ENCODE data around the gene FAN1. TPM values are rescaled to one million over a fixed set of nuclear protein-coding genes. Genes with fewer than 3 reads are reported as not detected.

FAN1 gene
- total and polyA plus RNA-seq, 8 donors, result 4.2 to 18.0 (median 9.9) TPM

DNA sequence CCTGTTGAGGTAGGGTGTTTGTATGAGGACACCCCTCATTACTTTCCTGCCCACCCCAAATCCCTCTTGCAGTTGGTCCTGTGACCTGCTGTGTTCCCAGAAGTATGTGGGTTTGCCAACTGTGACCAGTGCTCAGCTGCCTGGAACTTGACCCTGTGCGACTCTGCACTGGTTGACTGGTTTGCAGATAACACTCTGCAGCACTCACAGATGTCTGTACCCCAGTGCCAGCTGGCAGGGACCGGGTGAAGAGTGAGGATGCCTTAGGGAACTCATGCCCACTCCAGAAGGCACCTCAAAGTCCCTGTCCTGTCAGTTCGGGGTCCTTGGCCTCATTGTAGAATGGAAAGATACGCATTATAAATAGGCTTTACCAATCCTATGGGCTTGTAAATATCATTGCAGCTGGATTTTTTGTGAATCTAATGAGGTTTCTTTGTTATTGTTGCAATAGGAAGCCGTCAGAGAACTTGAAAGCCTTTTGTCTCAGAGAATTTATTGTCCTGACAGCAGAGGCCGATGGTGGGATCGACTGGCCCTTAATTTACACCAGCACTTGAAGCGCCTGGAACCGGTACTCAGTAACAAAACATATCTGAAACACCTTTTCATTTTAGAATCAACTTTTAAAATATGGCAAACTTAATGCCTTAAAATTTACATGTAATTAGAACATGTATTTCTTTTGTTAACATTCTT, 18.2 kb downstream of the FAN1 start:
- Histone ChIP-seq H3K27me3 (no peaks in the 10 kb centered on the region), H3K4me1 (no peaks in the 10 kb centered on the region), H3K9me3 (no peaks in the 10 kb centered on the region), H3K36me3 (peaks cover 4 to 23% (median 4%) of the 10 kb centered on the region in 3 donors), H3K27ac (no peak overlapping the region), H3K4me3 (no peak overlapping the region)
- ATAC-seq (peak in 1 of 4 donors; percentile 57), DNase-seq (no peak), FAIRE-seq (no peak)
- intact Hi-C loops (cut with DNase I), result no loop called here
- WGBS, 2 donors, result 80 to 83% methylated on average over 9 of the region's 9 CpGs
- TF ChIP-seq, protein P1, sequence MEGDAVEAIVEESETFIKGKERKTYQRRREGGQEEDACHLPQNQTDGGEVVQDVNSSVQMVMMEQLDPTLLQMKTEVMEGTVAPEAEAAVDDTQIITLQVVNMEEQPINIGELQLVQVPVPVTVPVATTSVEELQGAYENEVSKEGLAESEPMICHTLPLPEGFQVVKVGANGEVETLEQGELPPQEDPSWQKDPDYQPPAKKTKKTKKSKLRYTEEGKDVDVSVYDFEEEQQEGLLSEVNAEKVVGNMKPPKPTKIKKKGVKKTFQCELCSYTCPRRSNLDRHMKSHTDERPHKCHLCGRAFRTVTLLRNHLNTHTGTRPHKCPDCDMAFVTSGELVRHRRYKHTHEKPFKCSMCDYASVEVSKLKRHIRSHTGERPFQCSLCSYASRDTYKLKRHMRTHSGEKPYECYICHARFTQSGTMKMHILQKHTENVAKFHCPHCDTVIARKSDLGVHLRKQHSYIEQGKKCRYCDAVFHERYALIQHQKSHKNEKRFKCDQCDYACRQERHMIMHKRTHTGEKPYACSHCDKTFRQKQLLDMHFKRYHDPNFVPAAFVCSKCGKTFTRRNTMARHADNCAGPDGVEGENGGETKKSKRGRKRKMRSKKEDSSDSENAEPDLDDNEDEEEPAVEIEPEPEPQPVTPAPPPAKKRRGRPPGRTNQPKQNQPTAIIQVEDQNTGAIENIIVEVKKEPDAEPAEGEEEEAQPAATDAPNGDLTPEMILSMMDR (IDR thresholded peaks at IDR 0.05), result no peak

DNA sequence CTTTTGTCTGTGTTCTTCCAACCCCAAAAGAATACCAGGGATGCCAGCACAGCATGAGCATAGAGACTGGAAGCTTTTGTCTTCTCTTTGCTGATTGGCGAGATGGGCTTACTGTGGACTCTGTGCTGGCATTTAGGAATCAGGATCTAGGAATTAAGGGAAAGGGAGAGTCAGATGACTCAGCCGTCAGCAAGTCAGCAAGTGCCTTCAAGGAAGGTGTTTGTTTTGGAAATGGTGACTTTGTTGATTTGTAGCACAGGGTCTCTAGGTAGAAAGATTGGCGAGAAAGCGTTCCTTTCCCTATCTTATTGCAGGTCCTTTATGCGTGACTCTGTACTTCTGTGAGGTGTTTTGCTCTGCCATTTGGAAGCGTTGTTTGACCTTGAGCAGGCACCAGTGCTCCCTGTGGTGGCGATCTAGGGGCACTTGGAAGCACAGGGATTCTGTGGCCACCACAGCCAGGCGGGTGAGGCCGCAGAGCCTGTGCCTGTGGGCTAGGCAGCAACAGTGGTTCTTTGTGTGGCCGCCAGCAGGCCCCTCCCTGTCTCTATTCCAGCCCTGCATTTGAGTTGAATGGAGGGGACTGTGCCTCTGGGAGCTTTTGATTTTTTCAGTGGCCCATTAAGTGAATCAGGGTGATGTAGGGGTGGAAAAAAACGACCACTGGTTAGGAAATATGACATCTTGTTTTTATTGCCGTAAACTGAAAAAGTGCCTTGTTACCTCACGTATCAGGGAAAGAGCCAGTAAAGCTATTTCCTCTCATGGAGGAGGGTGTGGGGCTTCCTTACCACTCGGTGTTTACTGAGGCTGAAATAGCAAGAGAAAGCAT, 19.0 kb downstream of the FAN1 start:
- no peak overlapping the region for H3K4me3 ChIP-seq
- no peak for DNase-seq
- intact Hi-C loops (cut with DNase I), result no loop called here
- no peaks in the 10 kb centered on the region for H3K9me3 ChIP-seq
- no peaks in the 10 kb centered on the region for H3K4me1 ChIP-seq
- ATAC-seq, result peak in 1 of 4 donors; percentile 42
- 81 to 84% methylated on average over 14 of the region's 14 CpGs for WGBS, 2 donors
- H3K36me3 ChIP-seq, result peaks cover 4 to 23% (median 4%) of the 10 kb centered on the region in 3 donors
- TF ChIP-seq, protein P1 (IDR thresholded peaks at IDR 0.05), result no peak
- H3K27me3 ChIP-seq, result no peaks in the 10 kb centered on the region
- FAIRE-seq, result no peak
- H3K27ac ChIP-seq, result no peak overlapping the region

DNA sequence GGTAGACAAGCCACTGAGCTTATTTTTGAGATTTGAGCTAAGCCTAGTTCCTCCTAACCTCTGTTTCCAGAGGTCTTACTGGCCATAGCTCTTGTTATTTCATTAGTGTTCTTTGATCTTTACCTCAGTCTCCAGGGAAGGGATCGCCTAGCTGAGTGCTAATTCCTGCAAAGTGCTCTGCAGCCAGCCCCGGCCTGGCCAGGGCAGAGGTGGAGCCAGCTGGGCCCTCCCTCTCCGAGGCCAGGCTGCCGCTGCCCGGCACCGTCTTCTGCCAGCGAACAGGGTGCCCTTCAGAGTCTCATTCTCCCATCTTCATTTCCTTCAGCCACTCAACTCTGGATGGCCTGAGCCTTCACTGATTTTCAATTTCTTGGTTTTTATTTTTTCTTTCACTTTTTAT, 19.7 kb downstream of the FAN1 start:
- H3K27me3 ChIP-seq, result no peaks in the 10 kb centered on the region
- no peaks in the 10 kb centered on the region for H3K9me3 ChIP-seq
- no peak overlapping the region for H3K27ac ChIP-seq
- 90 to 96% methylated on average over 7 of the region's 7 CpGs for WGBS, 2 donors
- FAIRE-seq (no peak), DNase-seq (no peak), ATAC-seq (no peak)
- intact Hi-C loops (cut with DNase I), result no loop called here
- H3K4me3 ChIP-seq, result no peak overlapping the region
- peaks cover under 1 to 21% (median 4%) of the 10 kb centered on the region in 3 donors for H3K36me3 ChIP-seq
- H3K4me1 ChIP-seq, result no peaks in the 10 kb centered on the region
- TF ChIP-seq, protein P1 (IDR thresholded peaks at IDR 0.05), result no peak

DNA sequence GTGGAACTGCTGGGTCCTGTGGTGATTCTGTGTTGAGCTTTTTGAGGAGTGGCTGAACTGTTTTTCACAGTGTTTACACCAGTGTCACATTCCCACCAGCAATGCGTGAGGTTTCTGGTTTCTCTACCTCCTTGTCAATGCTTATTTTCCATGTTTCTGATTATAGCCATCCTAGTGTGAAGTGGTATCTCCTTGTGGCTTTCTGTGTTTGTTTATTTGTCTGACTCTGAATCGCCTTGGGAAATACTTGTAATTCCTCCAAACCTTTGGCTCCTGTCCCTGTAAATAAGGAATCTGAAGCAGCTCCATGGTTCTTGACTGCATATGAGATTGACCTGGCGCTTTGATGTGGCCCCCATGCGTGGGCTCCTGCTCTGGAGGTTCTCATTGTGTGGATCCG, 20.6 kb downstream of the FAN1 start:
- Histone ChIP-seq H3K36me3 (peaks cover 0 to 18% (median 4%) of the 10 kb centered on the region in 3 donors), H3K4me3 (no peak overlapping the region), H3K9me3 (no peaks in the 10 kb centered on the region), H3K27me3 (no peaks in the 10 kb centered on the region), H3K4me1 (no peaks in the 10 kb centered on the region), H3K27ac (no peak overlapping the region)
- FAIRE-seq (no peak), ATAC-seq (no peak), DNase-seq (no peak)
- TF ChIP-seq, protein P1 (IDR thresholded peaks at IDR 0.05), result no peak
- 87% methylated on average over 5 of the region's 5 CpGs for WGBS, 2 donors
- intact Hi-C loops (cut with DNase I), result no loop called here
